HG03460 (cell line): ENCODE results near the gene NIPBL.
"Not testable (repeated sequence)": the region's sequence is repeated elsewhere in the genome, so short reads cannot be mapped to it uniquely, and the experiment has no call there.

Experiments
- ATAC-seq: cut with Tn5 transposase; IDR thresholded peaks from one replicate; pipeline ENCODE4 v1.9.1; 2021; ENCODE audit not compliant: unreplicated experiment

NIPBL gene

GRCh38 chr5:36877667-36878391 lies 1.3 kb downstream of the NIPBL start:
- ATAC-seq, result no peak

- no peak for ATAC-seq
Measured at GRCh38 chr5:36878392-36879082, 2.0 kb downstream of the NIPBL start.

- no peak for ATAC-seq
Measured at GRCh38 chr5:36879274-36880033, 2.9 kb downstream of the NIPBL start.

DNA sequence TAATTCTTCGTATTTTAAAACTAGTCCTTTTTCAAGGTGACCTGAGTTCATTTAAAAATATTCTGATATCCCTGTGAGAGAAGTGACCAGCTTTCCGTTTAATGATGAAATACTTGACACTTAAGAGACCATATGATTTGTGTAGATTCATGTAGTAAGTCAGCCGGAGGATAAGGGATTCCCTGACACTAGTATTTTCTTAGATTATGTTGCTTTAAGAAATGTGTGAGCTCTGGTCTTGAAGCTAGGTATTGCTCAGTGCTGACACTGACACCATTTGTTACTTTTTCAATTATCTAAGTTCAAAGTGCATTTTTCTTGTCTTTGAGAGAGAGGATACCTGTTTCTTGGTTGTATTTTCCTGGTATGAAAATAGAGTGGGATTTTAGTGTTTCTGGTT lies 4.2 kb downstream of the NIPBL start:
- no peak for ATAC-seq

GRCh38 chr5:36881304-36881703 lies 4.7 kb downstream of the NIPBL start:
- ATAC-seq, result no peak

DNA sequence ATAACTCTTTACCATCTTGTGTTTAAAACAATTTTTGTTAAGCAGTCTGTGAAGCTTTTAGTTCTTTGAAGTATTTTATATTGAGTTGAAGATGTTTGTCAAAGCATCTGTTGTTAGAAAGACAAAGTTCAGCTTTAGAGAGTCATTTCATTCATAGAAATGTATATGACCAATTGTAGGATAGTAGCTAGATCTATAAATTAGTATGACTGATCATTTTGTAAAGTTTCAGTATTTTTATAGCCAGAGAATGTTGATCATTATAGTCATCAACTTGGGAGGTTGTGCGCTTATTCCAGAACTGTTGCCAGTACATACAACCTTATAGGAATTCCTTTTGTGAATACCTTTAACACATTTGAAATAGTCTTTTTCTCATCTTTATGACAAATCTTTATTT lies 5.2 kb downstream of the NIPBL start:
- ATAC-seq, result no peak

GRCh38 chr5:36882250-36882649 lies 5.7 kb downstream of the NIPBL start:
- ATAC-seq, result peak; percentile 42

DNA sequence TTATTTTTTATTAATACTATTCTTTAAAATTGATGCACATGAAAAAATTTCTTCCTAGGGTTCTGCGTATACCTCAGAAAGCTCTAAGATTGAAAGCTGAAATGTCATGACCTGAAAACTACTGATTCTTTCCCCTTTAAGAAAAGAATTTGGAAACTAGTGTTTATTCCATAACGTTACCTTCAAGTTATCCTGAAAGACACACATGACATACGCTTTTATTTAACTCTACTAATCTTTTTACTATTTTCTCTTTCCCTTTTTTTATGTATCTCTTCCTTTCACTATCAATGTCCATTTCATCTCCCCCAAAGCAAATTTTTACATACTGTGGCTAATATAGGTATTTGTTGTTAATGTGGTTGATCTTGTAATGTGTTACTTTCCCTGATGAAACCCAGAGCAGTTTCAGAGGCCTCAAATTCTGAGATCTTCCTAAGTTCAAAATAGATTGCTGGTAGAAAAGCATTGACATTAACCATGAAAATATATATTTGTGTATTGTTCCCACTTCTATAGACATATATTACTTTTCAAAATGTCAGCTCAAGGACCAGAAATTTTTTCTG lies 7.4 kb downstream of the NIPBL start:
- no peak for ATAC-seq

GRCh38 chr5:36885149-36885548 lies 8.6 kb downstream of the NIPBL start:
- no peak for ATAC-seq

DNA sequence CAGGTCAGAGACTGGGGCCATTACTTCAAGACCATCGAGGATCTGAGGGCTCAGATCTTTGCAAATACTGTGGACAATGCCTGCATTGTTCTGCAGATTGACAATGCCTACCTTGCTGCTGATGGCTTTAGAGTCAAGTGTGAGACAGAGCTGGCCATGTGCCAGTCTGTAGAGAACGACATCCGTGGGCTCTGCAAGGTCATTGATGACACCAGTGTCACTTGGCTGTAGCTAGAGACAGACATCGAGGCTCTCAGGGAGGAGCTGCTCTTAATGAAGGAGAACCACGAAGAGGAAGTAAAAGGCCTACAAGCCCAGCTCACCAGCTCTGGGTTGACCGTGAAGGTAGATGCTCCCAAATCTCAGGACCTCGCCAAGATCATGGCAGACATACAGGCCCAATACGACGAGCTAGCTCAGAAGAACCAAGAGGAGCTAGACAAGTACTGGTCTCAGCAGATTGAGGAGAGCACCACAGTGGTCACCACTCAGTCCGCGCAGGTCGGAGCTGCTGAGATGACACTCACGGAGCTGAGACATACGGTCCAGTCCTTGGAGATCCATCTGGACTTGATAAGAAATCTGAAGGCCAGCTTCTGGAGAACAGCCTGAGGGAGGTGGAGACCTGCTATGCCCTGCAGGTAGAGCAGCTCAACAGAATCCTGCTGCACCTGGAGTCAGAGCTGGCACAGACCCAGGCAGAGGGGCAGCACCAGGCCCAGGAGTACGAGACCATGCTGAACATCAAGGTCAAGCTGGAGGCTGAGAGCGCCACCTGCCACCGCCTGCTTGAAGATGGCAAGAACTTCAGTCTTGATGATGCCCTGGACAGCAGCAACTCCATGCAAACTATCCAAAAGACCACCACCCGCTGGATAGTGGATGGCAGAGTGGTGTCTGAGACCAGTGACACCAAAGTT lies 9.3 kb downstream of the NIPBL start:
- no peak for ATAC-seq

DNA sequence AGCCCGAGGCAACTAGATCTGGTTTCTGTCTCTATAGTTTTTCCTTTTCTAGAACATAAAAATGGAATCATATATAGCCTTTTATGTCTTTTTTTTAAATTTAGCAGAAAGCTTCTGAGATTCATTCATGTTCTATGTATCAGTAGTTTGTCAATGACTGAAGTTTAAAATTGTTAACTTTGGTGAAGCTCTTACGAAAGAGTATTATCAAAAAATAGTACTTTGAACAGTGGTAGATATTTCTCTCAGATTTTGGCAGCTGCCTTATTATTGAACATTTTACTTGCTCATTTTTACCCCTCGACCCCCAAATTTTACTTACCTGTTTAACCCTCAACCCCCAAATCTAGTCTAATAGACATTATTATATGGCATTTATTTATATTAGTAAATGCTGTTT lies 10.2 kb downstream of the NIPBL start:
- no peak for ATAC-seq

DNA sequence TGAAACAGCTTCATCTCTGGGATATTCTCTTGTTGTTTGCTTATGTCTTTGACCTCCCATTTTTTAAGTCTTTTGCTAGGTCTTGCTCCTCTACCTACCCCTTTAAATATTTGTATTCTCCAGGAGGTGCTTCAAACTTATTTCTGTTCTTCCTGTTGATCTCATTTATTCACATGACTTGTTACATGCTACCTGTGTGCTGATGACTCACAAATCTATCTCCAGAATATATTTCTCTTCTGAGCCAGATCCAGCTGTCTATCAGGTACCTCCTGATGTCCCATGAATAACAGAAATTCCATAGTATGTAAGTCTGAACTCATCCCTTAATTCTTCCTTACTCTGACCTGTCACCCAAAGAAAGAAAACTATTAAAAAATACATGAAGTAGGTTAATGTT lies 11.0 kb downstream of the NIPBL start:
- ATAC-seq, result no peak

GRCh38 chr5:36888303-36888702 lies 11.7 kb downstream of the NIPBL start:
- no peak for ATAC-seq

GRCh38 chr5:36889264-36889663 lies 12.7 kb downstream of the NIPBL start:
- no peak for ATAC-seq

DNA sequence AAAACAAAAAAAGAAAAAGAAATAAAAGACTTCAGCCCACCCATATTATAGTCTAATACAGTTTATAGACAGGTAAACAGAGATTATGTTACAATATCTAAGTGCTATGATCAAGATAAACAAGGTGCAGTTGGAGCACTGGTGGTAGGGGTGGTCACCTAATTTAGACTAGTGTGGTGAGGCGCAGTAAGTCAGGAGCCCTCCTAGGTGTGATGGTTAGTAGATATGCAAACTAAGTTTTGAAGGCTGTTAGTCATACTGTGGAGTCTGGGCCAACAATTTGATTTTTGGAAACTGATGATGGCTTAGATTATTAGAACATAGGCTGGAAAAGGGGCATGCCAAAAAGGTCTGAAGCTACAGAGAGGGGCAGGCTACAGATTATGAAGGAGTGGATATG lies 14.7 kb downstream of the NIPBL start:
- no peak for ATAC-seq

- not testable (repeated sequence) for ATAC-seq
Measured at GRCh38 chr5:36892085-36892830, 15.7 kb downstream of the NIPBL start.

DNA sequence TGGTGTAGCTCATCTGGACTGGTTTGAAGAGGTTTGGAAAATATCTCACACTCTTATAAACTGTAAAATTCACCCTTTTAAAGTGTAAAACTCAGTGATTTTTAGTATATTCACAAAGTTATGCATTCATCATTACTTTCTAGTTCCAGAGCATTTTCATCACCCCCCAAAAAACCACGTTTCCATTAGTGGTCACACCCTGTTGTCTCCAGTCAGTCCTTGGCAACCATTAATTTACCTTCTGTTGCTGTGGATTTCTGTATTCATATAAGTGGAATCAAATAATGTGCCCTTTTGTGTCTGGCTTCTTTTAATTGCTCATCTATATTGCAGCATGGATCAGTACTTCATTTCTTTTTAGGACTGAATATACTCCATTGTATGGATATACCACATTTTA lies 18.4 kb downstream of the NIPBL start:
- no peak for ATAC-seq

- ATAC-seq, result no peak
Measured at GRCh38 chr5:36896476-36896875, 19.9 kb downstream of the NIPBL start.

DNA sequence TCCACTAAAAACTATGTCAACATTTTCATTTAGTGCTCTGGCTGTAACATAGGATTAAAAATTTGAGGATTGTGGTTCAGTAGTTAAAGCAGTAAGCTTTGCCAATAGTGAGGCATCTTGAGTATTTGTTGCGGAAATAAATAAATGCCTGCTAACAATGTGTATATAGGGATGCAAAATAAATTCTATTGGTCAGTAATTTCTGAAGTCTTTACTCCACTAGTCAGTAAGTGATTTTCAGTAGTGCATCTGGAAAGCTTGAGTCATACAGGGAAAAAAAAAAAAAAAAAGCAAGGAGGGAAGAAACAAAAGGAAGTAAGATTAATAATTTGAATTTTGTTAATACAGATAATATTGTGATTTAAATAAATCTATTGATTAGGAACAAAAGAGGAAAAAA lies 21.0 kb downstream of the NIPBL start:
- ATAC-seq, result no peak

GRCh38 chr5:36899860-36900259 lies 23.3 kb downstream of the NIPBL start:
- ATAC-seq, result no peak
